Activated B cell treated with CpG ODN at 0.5 μM for 24 hours (primary cell): ENCODE data around the gene RET. TPM values are rescaled to one million over a fixed set of nuclear protein-coding genes. Genes with fewer than 3 reads are reported as not detected.
A peak's percentile ranks its signal among the peaks of the same experiment; 100 is the strongest.

Experiments
- ATAC-seq: fragments of 200-7000 bp; cut with Tn5 transposase; one replicate; pipeline ENCODE4 v1.10.0; 2021; ENCODE audit warnings: low read depth, mild to moderate bottlenecking, moderate library complexity
- CTCF ChIA-PET: fragments of 350-600 bp; sonication (Branson Sonifier 250); formaldehyde crosslinking; loops from one replicate; lab custom pipeline; 2021; ENCODE audit warnings: antibody characterized with exemption; lab: Charles Lee
- POLR2A ChIA-PET: fragments of 350-600 bp; sonication (Branson Sonifier 250); formaldehyde crosslinking; loops from one replicate; lab custom pipeline; 2021; ENCODE audit warnings: antibody characterized with exemption; lab: Charles Lee
- DNase-seq: peaks from one replicate; pipeline ENCODE4 v3.0.0; 2022
- H3K27ac Mint-ChIP-seq: one replicate; pipeline ENCODE4 v1.8.0; 2020; ENCODE audit warnings: mixed read lengths
- H3K27me3 Mint-ChIP-seq: one replicate; pipeline ENCODE4 v1.8.0; 2021; ENCODE audit warnings: mixed read lengths
- H3K36me3 Mint-ChIP-seq: one replicate; pipeline ENCODE4 v1.8.0; 2021; ENCODE audit warnings: low read depth, mixed read lengths
- H3K4me1 Mint-ChIP-seq: one replicate; pipeline ENCODE4 v1.8.0; 2021; ENCODE audit warnings: mixed read lengths
- H3K4me3 Mint-ChIP-seq: one replicate; pipeline ENCODE4 v1.8.0; 2020; ENCODE audit warnings: mild to moderate bottlenecking, mixed read lengths
- H3K9me3 Mint-ChIP-seq: one replicate; pipeline ENCODE4 v1.8.0; 2020; ENCODE audit warnings: mixed read lengths
- CTCF ChIP-seq: fragments of 200-600 bp; IDR thresholded peaks from one replicate; pipeline ENCODE4 v1.8.0; 2022; ENCODE audit warnings: antibody characterized with exemption, mild to moderate bottlenecking
- intact Hi-C: fragments of 100-400 bp; cut with micrococcal nuclease; formaldehyde crosslinking; loops from one replicate; pipeline ENCODE4 v1.15.1; 2024
- total RNA-seq: library from RNA; stranded (reverse); gene quantifications from 2 replicates; pipeline ENCODE4 v1.2.3, GENCODE V29; 2022

The RET gene
- total RNA-seq, 1 donor from 2014 or later = not detected

- Mint-ChIP-seq H3K36me3 (no peaks in the 10 kb centered on the region), H3K9me3 (no peaks in the 10 kb centered on the region), H3K27ac (no peak overlapping the region), H3K4me1 (no peaks in the 10 kb centered on the region), H3K4me3 (no peak overlapping the region), H3K27me3 (no peaks in the 10 kb centered on the region)
- DNase-seq (no peak), ATAC-seq (no peak)
- ChIA-PET POLR2A (no interaction called here), CTCF (no interaction called here)
- intact Hi-C loops = no loop called here
- no peak for TF ChIP-seq CTCF
Measured at GRCh38 chr10:43042503-43043341, 34.1 kb upstream of the RET start.

DNA sequence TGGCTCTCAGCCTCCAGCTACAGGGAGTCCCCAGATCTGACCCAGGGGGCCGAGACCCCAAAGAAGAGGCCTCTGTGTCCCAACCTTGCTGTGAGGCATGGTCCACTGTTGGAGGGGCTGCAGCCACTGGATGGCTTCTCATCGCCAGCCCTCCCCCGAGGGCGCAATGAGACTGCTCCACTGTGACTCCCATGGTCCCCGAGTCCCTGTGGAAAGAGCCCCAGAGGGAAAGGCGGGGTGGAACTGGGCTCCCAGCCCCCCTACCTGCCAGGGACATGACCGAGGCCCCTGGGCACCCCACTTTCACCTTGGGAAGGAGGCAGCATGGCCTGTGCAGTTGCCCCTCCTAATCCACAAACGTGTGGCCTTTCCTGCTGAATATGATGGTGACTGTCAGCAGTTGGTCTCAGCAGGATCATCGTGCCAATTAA is 33.5 kb upstream of the RET start:
- ChIA-PET POLR2A (no interaction called here), CTCF (no interaction called here)
- Mint-ChIP-seq H3K36me3 (no peaks in the 10 kb centered on the region), H3K4me3 (no peak overlapping the region), H3K9me3 (no peaks in the 10 kb centered on the region), H3K4me1 (no peaks in the 10 kb centered on the region), H3K27ac (no peak overlapping the region), H3K27me3 (no peaks in the 10 kb centered on the region)
- ATAC-seq (no peak), DNase-seq (no peak)
- intact Hi-C loops = no loop called here
- TF ChIP-seq CTCF = no peak

GRCh38 chr10:43043773-43044447 is 33.0 kb upstream of the RET start:
- H3K4me1 Mint-ChIP-seq = no peaks in the 10 kb centered on the region
- no peaks in the 10 kb centered on the region for H3K36me3 Mint-ChIP-seq
- TF ChIP-seq CTCF = no peak
- no peaks in the 10 kb centered on the region for H3K9me3 Mint-ChIP-seq
- POLR2A ChIA-PET = no interaction called here
- H3K27ac Mint-ChIP-seq = no peak overlapping the region
- DNase-seq (no peak), ATAC-seq (no peak)
- CTCF ChIA-PET = no interaction called here
- H3K4me3 Mint-ChIP-seq = no peak overlapping the region
- intact Hi-C loops = no loop called here
- peaks cover under 1% of the 10 kb centered on the region for H3K27me3 Mint-ChIP-seq

DNA sequence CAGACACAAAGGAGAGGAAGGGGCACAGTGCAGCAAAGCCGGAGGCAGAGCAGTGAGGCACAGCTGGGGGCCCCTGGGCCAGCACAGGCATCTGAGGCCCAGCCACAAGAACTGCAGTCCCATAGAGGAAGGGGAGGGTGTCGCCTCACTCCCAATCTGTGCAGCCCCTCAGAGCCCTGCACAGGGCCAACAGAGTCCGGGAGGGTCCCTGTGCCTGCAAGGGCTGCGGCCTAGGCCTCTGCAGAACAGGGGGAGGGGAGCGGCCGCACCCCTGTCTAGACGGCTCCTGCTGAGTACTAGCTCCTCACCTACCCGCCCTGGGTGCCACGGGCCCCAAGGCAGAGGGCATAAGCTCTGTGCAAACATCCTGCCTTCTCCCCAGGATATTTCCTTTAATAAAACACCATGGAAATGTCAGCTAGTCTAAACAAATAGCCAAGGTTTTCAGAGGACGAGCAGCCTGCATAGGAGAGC is 32.4 kb upstream of the RET start:
- intact Hi-C loops = no loop called here
- Mint-ChIP-seq H3K9me3 (no peaks in the 10 kb centered on the region), H3K27me3 (peaks cover 7% of the 10 kb centered on the region), H3K4me1 (no peaks in the 10 kb centered on the region), H3K27ac (no peak overlapping the region), H3K4me3 (no peak overlapping the region), H3K36me3 (no peaks in the 10 kb centered on the region)
- CTCF ChIA-PET = no interaction called here
- ATAC-seq (no peak), DNase-seq (no peak)
- TF ChIP-seq CTCF = no peak
- POLR2A ChIA-PET = no interaction called here

- ATAC-seq = no peak
- ChIA-PET CTCF (no interaction called here), POLR2A (no interaction called here)
- TF ChIP-seq CTCF = no peak
- no peaks in the 10 kb centered on the region for H3K36me3 Mint-ChIP-seq
- H3K9me3 Mint-ChIP-seq = no peaks in the 10 kb centered on the region
- peaks cover 7% of the 10 kb centered on the region for H3K27me3 Mint-ChIP-seq
- DNase-seq = peak; percentile 5
- intact Hi-C loops = no loop called here
- no peak overlapping the region for H3K27ac Mint-ChIP-seq
- no peak overlapping the region for H3K4me3 Mint-ChIP-seq
- H3K4me1 Mint-ChIP-seq = no peaks in the 10 kb centered on the region
Measured at GRCh38 chr10:43044961-43045621, 31.8 kb upstream of the RET start.
